ENCODE results near the gene MEG3. TPM values are rescaled to one million over a fixed set of nuclear protein-coding genes. Genes with fewer than 3 reads are reported as not detected.

The MEG3 gene
- total RNA-seq, 2 experiments from 2014 or later: not detected

- Histone ChIP-seq H3K9me2 (ENCODE audit: insufficient read depth, low read length) (no peaks in the 10 kb centered on the region), H3K36me3 (ENCODE audit: insufficient read depth, low read length) (no peaks in the 10 kb centered on the region), H3K9me3 (ENCODE audit: low read length) (no peaks in the 10 kb centered on the region), H3K27ac (ENCODE audit: low read depth, low read length, poor library complexity, severe bottlenecking) (no peak overlapping the region), H3K4me1 (ENCODE audit: insufficient read depth, low read length, poor library complexity, severe bottlenecking) (no peaks in the 10 kb centered on the region), H4K20me1 (ENCODE audit: insufficient read depth, low read length) (no peaks in the 10 kb centered on the region), H3K4me3 (ENCODE audit: low read depth, low read length, poor library complexity, severe bottlenecking) (no peak overlapping the region), H2AFZ (ENCODE audit: low read length) (no peak overlapping the region), H3K4me2 (ENCODE audit: low read length) (no peak overlapping the region), H3K79me2 (ENCODE audit: insufficient read depth, low read depth, low read length) (no peaks in the 10 kb centered on the region)
- BruUV-seq (replicated peaks): no TSS peak
- intact Hi-C loops (cut with micrococcal nuclease; ENCODE audit: unreplicated experiment): no loop called here
- DNase-seq (ENCODE audit: low spot score): no peak
- TF ChIP-seq EZH2phosphoT487 (IDR thresholded peaks at IDR 0.05; ENCODE audit: borderline replicate concordance, low read depth, low read length): no peak
- TF ChIP-seq CTCF (conservative IDR thresholded peaks at IDR 0.05; ENCODE audit: low read length): no peak
- CTCF ChIA-PET (ENCODE audit: unreplicated experiment): no interaction called here
- POLR2A ChIA-PET: no interaction called here
These were observed 62.9 kb downstream of the MEG3 start for GRCh38 chr14:100888789-100889315.

DNA sequence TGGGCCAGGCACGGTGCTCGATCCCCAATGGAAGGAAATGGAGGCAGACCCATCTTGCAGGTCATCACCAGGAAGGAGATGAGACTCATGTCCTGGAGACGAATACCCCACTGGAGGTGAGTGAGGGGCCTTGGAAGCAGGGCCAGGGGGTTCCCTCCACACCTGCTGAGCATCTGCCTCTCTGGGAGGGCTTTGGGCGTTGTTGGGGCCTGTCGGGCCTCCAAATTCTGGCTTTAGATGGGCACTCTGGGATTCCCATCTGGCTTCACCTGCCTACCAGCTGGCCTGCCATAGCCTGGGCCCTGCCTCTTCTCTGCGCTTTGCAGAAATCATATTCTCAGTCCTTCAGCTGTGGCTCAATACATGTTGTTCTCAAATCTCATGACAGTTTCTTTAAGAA lies 63.7 kb downstream of the MEG3 start:
- BruUV-seq (replicated peaks): no TSS peak
- CTCF ChIA-PET (ENCODE audit: unreplicated experiment): no interaction called here

More for the DNA sequence above, 63.7 kb downstream of the MEG3 start:
- Histone ChIP-seq H4K20me1 (ENCODE audit: insufficient read depth, low read length) (no peaks in the 10 kb centered on the region), H2AFZ (ENCODE audit: low read length) (no peak overlapping the region), H3K79me2 (ENCODE audit: insufficient read depth, low read depth, low read length) (no peaks in the 10 kb centered on the region), H3K9me3 (ENCODE audit: low read length) (no peaks in the 10 kb centered on the region), H3K4me3 (ENCODE audit: low read depth, low read length, poor library complexity, severe bottlenecking) (no peak overlapping the region), H3K4me2 (ENCODE audit: low read length) (no peak overlapping the region), H3K9me2 (ENCODE audit: insufficient read depth, low read length) (no peaks in the 10 kb centered on the region), H3K4me1 (ENCODE audit: insufficient read depth, low read length, poor library complexity, severe bottlenecking) (no peaks in the 10 kb centered on the region), H3K27ac (ENCODE audit: low read depth, low read length, poor library complexity, severe bottlenecking) (no peak overlapping the region), H3K36me3 (ENCODE audit: insufficient read depth, low read length) (no peaks in the 10 kb centered on the region)
- intact Hi-C loops (cut with micrococcal nuclease; ENCODE audit: unreplicated experiment): no loop called here
- TF ChIP-seq CTCF (conservative IDR thresholded peaks at IDR 0.05; ENCODE audit: low read length) (no peak), EZH2phosphoT487 (IDR thresholded peaks at IDR 0.05; ENCODE audit: borderline replicate concordance, low read depth, low read length) (no peak)
- no peak for DNase-seq (ENCODE audit: low spot score)
- POLR2A ChIA-PET: no interaction called here

Measured in OCI-LY7 (cell line).